SK-N-SH treated with all-trans-retinoic acid at 6 μM for 48 hours (cell line): ENCODE results near the gene RPL39L.

ENCODE experiments used
- ATAC-seq: fragments of 200-7000 bp; cut with Tn5 transposase; 3 replicates; pipeline ENCODE4 v1.9.1; 2020; ENCODE audit warnings: mild to moderate bottlenecking, moderate library complexity
- ARNTL ChIP-seq: fragments of 450-650 bp; formaldehyde crosslinking; IDR thresholded peaks from 2 replicates; pipeline ENCODE4 v1.5.0; 2020; ENCODE audit warnings: low read depth, mild to moderate bottlenecking, moderate library complexity, borderline replicate concordance
- CREB5 ChIP-seq: fragments of 250-450 bp; sonication (Bioruptor Pico); IDR thresholded peaks from 2 replicates; pipeline ENCODE4 v1.5.1; 2020; ENCODE audit warnings: low read depth, mild to moderate bottlenecking, moderate library complexity
- CSDC2 ChIP-seq: fragments of 250-450 bp; sonication (Bioruptor Pico); IDR thresholded peaks from 2 replicates; pipeline ENCODE4 v1.5.0; 2020; ENCODE audit warnings: mild to moderate bottlenecking, moderate library complexity
- CSRNP3 ChIP-seq: fragments of 250-450 bp; sonication (Bioruptor Pico); IDR thresholded peaks from 2 replicates; pipeline ENCODE4 v1.5.1; 2021; ENCODE audit warnings: mild to moderate bottlenecking, moderate library complexity
- GLIS3 ChIP-seq: fragments of 250-450 bp; sonication (Bioruptor Pico); IDR thresholded peaks from 2 replicates; pipeline ENCODE4 v1.5.0; 2020; ENCODE audit warnings: mild to moderate bottlenecking, moderate library complexity
- ISL1 ChIP-seq: fragments of 250-450 bp; sonication (Bioruptor Pico); IDR thresholded peaks from 2 replicates; pipeline ENCODE4 v2.1.2; 2022; ENCODE audit warnings: mild to moderate bottlenecking, moderate library complexity
- OSR1 ChIP-seq: fragments of 250-450 bp; sonication (Bioruptor Pico); IDR thresholded peaks from 2 replicates; pipeline ENCODE4 v1.8.0; 2022; ENCODE audit warnings: moderate library complexity, mild to moderate bottlenecking, inconsistent platforms
- PATZ1 ChIP-seq: fragments of 250-450 bp; sonication (Bioruptor Pico); IDR thresholded peaks from 2 replicates; pipeline ENCODE4 v1.8.0; 2020; ENCODE audit warnings: mild to moderate bottlenecking, moderate library complexity, borderline replicate concordance
- POU6F1 ChIP-seq: fragments of 250-450 bp; sonication (Bioruptor Pico); IDR thresholded peaks from 2 replicates; pipeline ENCODE4 v1.8.0; 2021; ENCODE audit warnings: low read depth, mild to moderate bottlenecking, moderate library complexity, borderline replicate concordance
- PPARA ChIP-seq: fragments of 250-450 bp; sonication (Bioruptor Pico); IDR thresholded peaks from 2 replicates; pipeline ENCODE4 v1.5.0; 2020; ENCODE audit warnings: mild to moderate bottlenecking, borderline replicate concordance
- RARB ChIP-seq: fragments of 250-450 bp; sonication (Bioruptor Pico); IDR thresholded peaks from 2 replicates; pipeline ENCODE4 v1.8.0; 2021; ENCODE audit warnings: mild to moderate bottlenecking, moderate library complexity
- SNAI2 ChIP-seq: fragments of 250-450 bp; sonication (Bioruptor Pico); IDR thresholded peaks from 2 replicates; pipeline ENCODE4 v1.5.0; 2020; ENCODE audit warnings: mild to moderate bottlenecking, moderate library complexity
- TCF4 ChIP-seq: fragments of 250-450 bp; sonication (Bioruptor Pico); IDR thresholded peaks from 2 replicates; pipeline ENCODE4 v1.8.0; 2021; ENCODE audit warnings: mild to moderate bottlenecking, moderate library complexity, borderline replicate concordance
- TOX ChIP-seq: fragments of 250-450 bp; sonication (Bioruptor Pico); IDR thresholded peaks from 2 replicates; pipeline ENCODE4 v1.8.0; 2021; ENCODE audit warnings: mild to moderate bottlenecking, moderate library complexity, borderline replicate concordance
- ZC3H10 ChIP-seq: fragments of 250-450 bp; sonication (Bioruptor Pico); IDR thresholded peaks from 2 replicates; pipeline ENCODE4 v1.5.1; 2021; ENCODE audit warnings: mild to moderate bottlenecking, moderate library complexity
- ZFP3 ChIP-seq: fragments of 250-450 bp; sonication (Bioruptor Pico); IDR thresholded peaks from 2 replicates; pipeline ENCODE4 v1.5.0; 2020; ENCODE audit warnings: mild to moderate bottlenecking, moderate library complexity
- ZFP30 ChIP-seq: fragments of 450-650 bp; formaldehyde crosslinking; IDR thresholded peaks from 2 replicates; pipeline ENCODE4 v1.5.0; 2022; ENCODE audit warnings: mild to moderate bottlenecking, moderate library complexity
- ZNF565 ChIP-seq: fragments of 450-650 bp; formaldehyde crosslinking; conservative IDR thresholded peaks from 2 replicates; pipeline ENCODE4 v1.5.0; 2020; ENCODE audit warnings: low read depth, mild to moderate bottlenecking, moderate library complexity
- ZNF70 ChIP-seq: fragments of 450-650 bp; formaldehyde crosslinking; IDR thresholded peaks from 2 replicates; pipeline ENCODE4 v1.5.0; 2020; ENCODE audit warnings: mild to moderate bottlenecking, moderate library complexity
- ZNF8 ChIP-seq: fragments of 450-650 bp; formaldehyde crosslinking; IDR thresholded peaks from 2 replicates; pipeline ENCODE4 v1.5.0; 2020; ENCODE audit warnings: mild to moderate bottlenecking, moderate library complexity

Gene RPL39L

GRCh38 chr3:187101184-187102072, 37.9 kb downstream of the RPL39L start:
- TF ChIP-seq ZNF70 (peak; percentile 72), PATZ1 (CRISPR knock-in tag) (no peak), SNAI2 (CRISPR knock-in tag) (no peak), TCF4 (peak; percentile 67; the same call in 1 of the 2 replicates), CSRNP3 (CRISPR knock-in tag) (no peak), ZC3H10 (CRISPR knock-in tag) (no peak), CREB5 (no peak), OSR1 (CRISPR knock-in tag) (no peak)
- peak; percentile 94 for ATAC-seq

- no peak for ATAC-seq
- TF ChIP-seq SNAI2 (CRISPR knock-in tag): no peak
- no peak for TF ChIP-seq ZNF565 (CRISPR knock-in tag)
- TF ChIP-seq ZFP30: no peak
- no peak for TF ChIP-seq PPARA (CRISPR knock-in tag)
- no peak for TF ChIP-seq CSDC2 (CRISPR knock-in tag)
- TF ChIP-seq POU6F1 (CRISPR knock-in tag): no peak
- no peak for TF ChIP-seq CSRNP3 (CRISPR knock-in tag)
- TF ChIP-seq ZNF8 (CRISPR knock-in tag): no peak
- TF ChIP-seq PATZ1 (CRISPR knock-in tag): no peak
- TF ChIP-seq ZC3H10 (CRISPR knock-in tag): no peak
Measured at GRCh38 chr3:187098923-187099512, 40.3 kb downstream of the RPL39L start.

- ATAC-seq: no peak
- TF ChIP-seq ISL1 (CRISPR knock-in tag) (no peak), POU6F1 (CRISPR knock-in tag) (no peak), ZNF70 (no peak), CREB5 (no peak), ARNTL (CRISPR knock-in tag) (no peak), CSDC2 (CRISPR knock-in tag) (no peak), TOX (CRISPR knock-in tag) (no peak), PPARA (CRISPR knock-in tag) (no peak), ZFP3 (CRISPR knock-in tag) (no peak), RARB (CRISPR knock-in tag) (no peak), ZNF8 (CRISPR knock-in tag) (no peak), OSR1 (CRISPR knock-in tag) (no peak), GLIS3 (no peak), ZFP30 (no peak), ZC3H10 (CRISPR knock-in tag) (no peak), CSRNP3 (CRISPR knock-in tag) (no peak)
Measured at GRCh38 chr3:187093320-187093719, 46.0 kb downstream of the RPL39L start.
